GM23338 (cell line): ENCODE data around the gene PJA1. TPM values are rescaled to one million over a fixed set of nuclear protein-coding genes. Genes with fewer than 3 reads are reported as not detected.

ENCODE experiments used
- ATAC-seq: fragments of 200-7000 bp; cut with Tn5 transposase; 3 replicates; pipeline ENCODE4 v1.9.1; 2020
- DNase-seq: peaks from one replicate; pipeline ENCODE4 v3.0.0-alpha.2; 2015; ENCODE audit warnings: low spot score
- H2AFZ ChIP-seq: fragments of 200-600 bp; sonication (generic); 2 replicates; pipeline ENCODE4 v1.8.0; 2016; ENCODE audit warnings: antibody characterized with exemption, mild to moderate bottlenecking, moderate library complexity
- H3F3A ChIP-seq: fragments of 200-600 bp; sonication (generic); replicated peaks from 2 replicates; pipeline ENCODE4 v1.8.0; 2017; ENCODE audit warnings: antibody characterized with exemption, mixed run types, low read depth
- H3K27ac ChIP-seq: fragments of 200-600 bp; sonication (generic); 2 replicates; pipeline ENCODE4 v1.6.1; 2016; ENCODE audit warnings: low read depth
- H3K27me3 ChIP-seq: fragments of 200-600 bp; sonication (generic); 2 replicates; pipeline ENCODE4 v1.8.0; 2016; ENCODE audit warnings: mild to moderate bottlenecking, mixed run types, moderate library complexity; ENCODE audit not compliant: insufficient read depth
- H3K36me3 ChIP-seq: fragments of 200-600 bp; sonication (generic); 2 replicates; pipeline ENCODE4 v1.8.0; 2016; ENCODE audit warnings: mild to moderate bottlenecking; ENCODE audit not compliant: insufficient read depth
- H3K4me1 ChIP-seq: fragments of 200-600 bp; sonication (generic); 2 replicates; pipeline ENCODE4 v1.8.0; 2016; ENCODE audit warnings: mild to moderate bottlenecking, moderate library complexity; ENCODE audit not compliant: insufficient read depth
- H3K4me2 ChIP-seq: fragments of 200-600 bp; sonication (generic); 2 replicates; pipeline ENCODE4 v1.7.1; 2017; ENCODE audit warnings: mixed run types
- H3K4me3 ChIP-seq: fragments of 200-600 bp; sonication (generic); 2 replicates; pipeline ENCODE4 v1.6.1; 2016; ENCODE audit warnings: mixed run types
- H3K79me2 ChIP-seq: fragments of 200-600 bp; sonication (generic); replicated peaks from 2 replicates; pipeline ENCODE4 v1.8.0; 2017; ENCODE audit warnings: mild to moderate bottlenecking; ENCODE audit not compliant: insufficient read depth
- H3K9me2 ChIP-seq: fragments of 200-600 bp; sonication (generic); 2 replicates; pipeline ENCODE4 v1.8.0; 2017; ENCODE audit not compliant: insufficient read depth
- H4K20me1 ChIP-seq: fragments of 200-600 bp; sonication (generic); replicated peaks from 2 replicates; pipeline ENCODE4 v1.8.0; 2017; ENCODE audit warnings: mild to moderate bottlenecking; ENCODE audit not compliant: insufficient read depth
- H3K27ac Mint-ChIP-seq: 2 replicates; pipeline ENCODE4 v1.8.0; 2020; ENCODE audit warnings: inconsistent platforms, mild to moderate bottlenecking, moderate library complexity, mixed read lengths
- H3K27me3 Mint-ChIP-seq: 3 replicates; pipeline ENCODE4 v1.8.0; 2022; ENCODE audit warnings: low read depth, mild to moderate bottlenecking, moderate library complexity, mixed read lengths, inconsistent platforms; ENCODE audit not compliant: insufficient read depth, poor library complexity
- H3K36me3 Mint-ChIP-seq: 3 replicates; pipeline ENCODE4 v1.8.0; 2021; ENCODE audit warnings: low read depth, mild to moderate bottlenecking, inconsistent platforms, moderate library complexity, mixed read lengths
- H3K4me1 Mint-ChIP-seq: 3 replicates; pipeline ENCODE4 v1.8.0; 2020; ENCODE audit warnings: mild to moderate bottlenecking, inconsistent platforms, mixed read lengths
- H3K4me3 Mint-ChIP-seq: 3 replicates; pipeline ENCODE4 v1.8.0; 2021; ENCODE audit warnings: moderate library complexity, mild to moderate bottlenecking, inconsistent platforms, mixed read lengths
- H3K9me3 Mint-ChIP-seq: 3 replicates; pipeline ENCODE4 v1.8.0; 2020; ENCODE audit warnings: moderate library complexity, mild to moderate bottlenecking, inconsistent platforms, mixed read lengths
- ETS1 ChIP-seq: IDR thresholded peaks from 2 replicates; pipeline ENCODE4 v1.6.1; 2016; ENCODE audit warnings: antibody characterized with exemption
- EZH2 ChIP-seq: fragments of 200-600 bp; sonication (generic); IDR thresholded peaks from one replicate; pipeline ENCODE4 v1.8.0; 2017; ENCODE audit warnings: antibody characterized with exemption, mild to moderate bottlenecking, low read depth; ENCODE audit not compliant: unreplicated experiment
- NANOG ChIP-seq: IDR thresholded peaks from 2 replicates; pipeline ENCODE4 v1.6.1; 2016; ENCODE audit warnings: antibody characterized with exemption, borderline replicate concordance
- POLR2AphosphoS5 ChIP-seq: IDR thresholded peaks from 2 replicates; pipeline ENCODE4 v1.6.1; 2016; ENCODE audit warnings: antibody characterized with exemption, low read depth
- REST ChIP-seq: IDR thresholded peaks from one replicate; pipeline ENCODE4 v1.6.1; 2018; ENCODE audit warnings: antibody characterized with exemption; ENCODE audit not compliant: unreplicated experiment
- STAT1 ChIP-seq: IDR thresholded peaks from one replicate; pipeline ENCODE4 v1.6.1; 2016; ENCODE audit warnings: antibody characterized with exemption; ENCODE audit not compliant: unreplicated experiment
- ZNF114 ChIP-seq: fragments of 250-450 bp; sonication (Bioruptor Pico); IDR thresholded peaks from 2 replicates; pipeline ENCODE4 v1.5.0; 2020; ENCODE audit warnings: mild to moderate bottlenecking, moderate library complexity
- ZNF462 ChIP-seq: fragments of 250-450 bp; sonication (Bioruptor Pico); IDR thresholded peaks from 2 replicates; pipeline ENCODE4 v1.5.0; 2020; ENCODE audit warnings: mild to moderate bottlenecking, moderate library complexity
- polyA plus RNA-seq: library from polyadenylated mRNA; unstranded; fragments of >200 nt; fragmentation: Nextera tagmentation; extraction: Ambion mirVana; gene quantifications from 2 replicates; pipeline ENCODE4 v1.2.1, GENCODE V29; 2016
- total RNA-seq: library from RNA; depleted of rRNA; stranded (reverse); fragments of >200 nt; shearing (Covaris generic); gene quantifications from 2 replicates; pipeline ENCODE4 v1.2.3, GENCODE V29; 2014

PJA1 gene
- total and polyA plus RNA-seq, 2 experiments from 2014 or later, result 25.2 to 31.3 TPM

- TF ChIP-seq NANOG, result no peak
- TF ChIP-seq ZNF114 (CRISPR knock-in tag), result no peak
- no peak for TF ChIP-seq ETS1
- TF ChIP-seq REST, result no peak
- TF ChIP-seq POLR2AphosphoS5, result no peak
- TF ChIP-seq ZNF462 (CRISPR knock-in tag), result no peak
- no peak for TF ChIP-seq EZH2
- no peak for TF ChIP-seq STAT1
- H3K36me3 Mint-ChIP-seq, result no peaks in the 10 kb centered on the region; the same call in 2 of the 3 replicates
- no peaks in the 10 kb centered on the region for H3K36me3 ChIP-seq
- H3K27me3 ChIP-seq, result no peaks in the 10 kb centered on the region
- no peaks in the 10 kb centered on the region for H3F3A ChIP-seq
- peaks cover 46% of the 10 kb centered on the region for H3K4me1 Mint-ChIP-seq
- H3K4me2 ChIP-seq, result no peak overlapping the region
- no peaks in the 10 kb centered on the region for H4K20me1 ChIP-seq
- peaks cover 9% of the 10 kb centered on the region for H3K27me3 Mint-ChIP-seq
- DNase-seq, result no peak
- H3K27ac ChIP-seq, result no peak overlapping the region
- peaks cover 44% of the 10 kb centered on the region for H3K4me1 ChIP-seq
- H3K4me3 ChIP-seq, result no peak overlapping the region
- H3K9me2 ChIP-seq, result no peaks in the 10 kb centered on the region
- no peak for ATAC-seq
- no peak overlapping the region for H2AFZ ChIP-seq
- no peak overlapping the region for H3K4me3 Mint-ChIP-seq
- H3K9me3 Mint-ChIP-seq, result no peaks in the 10 kb centered on the region
- H3K27ac Mint-ChIP-seq, result no peak overlapping the region
- H3K79me2 ChIP-seq, result no peaks in the 10 kb centered on the region
These were observed 13.4 kb downstream of the PJA1 start for GRCh38 chrX:69151866-69152284.
